ENCODE data around the gene ST8SIA2.
A peak's percentile ranks its signal among the peaks of the same experiment; 100 is the strongest.

Gene ST8SIA2

GRCh38 chr15:92366381-92366780 is 27.3 kb upstream of the ST8SIA2 start:
- no peak overlapping the region for H3K14ac ChIP-seq (ENCODE audit: low read length)
- no peak overlapping the region for H2AFZ ChIP-seq (ENCODE audit: low read length)
- H4K91ac ChIP-seq (ENCODE audit: low read depth, low read length, poor library complexity): no peak overlapping the region
- peaks cover 0 to 7% (median 0%) of the 10 kb centered on the region in 3 experiments for H3K27me3 ChIP-seq (ENCODE audit: control insufficient read depth in 3 of 3, insufficient read depth in 3 of 3, low read depth in 1 of 3, low read length in 3 of 3)
- no peak overlapping the region for H3K9ac ChIP-seq (ENCODE audit: low read depth, low read length, poor library complexity)
- H2BK5ac ChIP-seq (ENCODE audit: low read length): no peak overlapping the region
- no peaks in the 10 kb centered on the region for H3K79me1 ChIP-seq (ENCODE audit: low read depth, low read length)
- no peak for DNase-seq (ENCODE audit: low spot score)
- H3K4me1 ChIP-seq (ENCODE audit: control insufficient read depth in 2 of 2, insufficient read depth in 1 of 2, low read depth in 1 of 2, low read length in 2 of 2): peaks cover 0 to 3% of the 10 kb centered on the region in 2 donors
- H2BK15ac ChIP-seq (ENCODE audit: low read length): no peak overlapping the region
- no peaks in the 10 kb centered on the region for H3K36me3 ChIP-seq (replicated peaks in 1 of 2; ENCODE audit: control insufficient read depth in 2 of 2, insufficient read depth in 2 of 2, low read length in 2 of 2)
- no peak overlapping the region for H3K27ac ChIP-seq (replicated peaks; ENCODE audit: low read length)
- H3K4ac ChIP-seq (ENCODE audit: low read length): no peak overlapping the region
- WGBS, 2 donors (ENCODE audit: extremely low coverage in 2 of 2, insufficient read length in 2 of 2, insufficient replicate concordance in 1 of 2): no CpG with 5 or more reads among the region's 5 CpGs
- peaks cover 0 to 2% of the 10 kb centered on the region in 2 donors for H3K9me3 ChIP-seq (replicated peaks in 1 of 2; ENCODE audit: control insufficient read depth in 2 of 2, insufficient read depth in 1 of 2, low read depth in 1 of 2, low read length in 2 of 2)
- no peak overlapping the region for H3K4me3 ChIP-seq (ENCODE audit: low read length in 2 of 2)
- no peak overlapping the region for H3K18ac ChIP-seq (ENCODE audit: low read length)
- no peak overlapping the region for H2BK12ac ChIP-seq (ENCODE audit: low read length)
- H2AK5ac ChIP-seq (ENCODE audit: low read depth, low read length): no peak overlapping the region
- H4K8ac ChIP-seq (ENCODE audit: low read depth, low read length): no peak overlapping the region
- no peak overlapping the region for H3K4me2 ChIP-seq (ENCODE audit: insufficient read depth, low read length, poor library complexity, severe bottlenecking)
- H3K23ac ChIP-seq (ENCODE audit: low read depth, low read length, poor library complexity): no peak overlapping the region
- no peak overlapping the region for H2BK120ac ChIP-seq (ENCODE audit: low read depth, low read length)

DNA sequence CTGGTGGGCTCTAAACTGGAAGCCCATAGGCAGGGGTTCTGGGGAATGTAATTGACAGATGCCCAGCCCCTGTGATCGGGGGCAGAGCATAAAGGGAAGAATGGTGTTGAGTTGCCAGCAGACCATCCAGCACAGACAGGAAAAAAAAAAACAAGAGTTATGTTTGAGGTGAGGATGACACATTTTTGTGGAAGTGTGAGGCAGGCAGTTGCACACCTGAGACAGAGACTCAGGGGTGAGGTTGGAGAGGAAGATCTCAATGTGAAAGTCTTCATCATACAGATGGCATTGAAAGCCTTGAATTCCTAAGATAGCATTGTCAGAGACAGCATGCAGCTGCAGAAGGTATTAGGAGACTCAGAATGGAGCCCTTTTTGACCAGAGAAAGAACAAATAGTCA is 18.6 kb upstream of the ST8SIA2 start:
- Histone ChIP-seq H2BK120ac (ENCODE audit: low read depth, low read length) (no peak overlapping the region), H4K8ac (ENCODE audit: low read depth, low read length) (no peak overlapping the region), H3K4me2 (ENCODE audit: insufficient read depth, low read length, poor library complexity, severe bottlenecking) (no peak overlapping the region), H3K9ac (ENCODE audit: low read depth, low read length, poor library complexity) (no peak overlapping the region), H3K36me3 (replicated peaks in 1 of 2; ENCODE audit: control insufficient read depth in 2 of 2, insufficient read depth in 2 of 2, low read length in 2 of 2) (no peaks in the 10 kb centered on the region), H2AFZ (ENCODE audit: low read length) (no peak overlapping the region), H3K27me3 (ENCODE audit: control insufficient read depth in 3 of 3, insufficient read depth in 3 of 3, low read depth in 1 of 3, low read length in 3 of 3) (no peaks in the 10 kb centered on the region), H3K9me3 (replicated peaks in 1 of 2; ENCODE audit: control insufficient read depth in 2 of 2, insufficient read depth in 1 of 2, low read depth in 1 of 2, low read length in 2 of 2) (no peaks in the 10 kb centered on the region), H3K79me1 (ENCODE audit: low read depth, low read length) (no peaks in the 10 kb centered on the region), H3K4ac (ENCODE audit: low read length) (no peak overlapping the region), H3K23ac (ENCODE audit: low read depth, low read length, poor library complexity) (no peak overlapping the region), H2AK5ac (ENCODE audit: low read depth, low read length) (no peak overlapping the region), H2BK15ac (ENCODE audit: low read length) (no peak overlapping the region), H3K4me3 (ENCODE audit: low read length in 2 of 2) (no peak overlapping the region), H3K27ac (replicated peaks; ENCODE audit: low read length) (no peak overlapping the region), H4K91ac (ENCODE audit: low read depth, low read length, poor library complexity) (no peak overlapping the region), H3K18ac (ENCODE audit: low read length) (no peak overlapping the region), H3K4me1 (ENCODE audit: control insufficient read depth in 2 of 2, insufficient read depth in 1 of 2, low read depth in 1 of 2, low read length in 2 of 2) (peaks cover 0 to 4% of the 10 kb centered on the region in 2 donors), H2BK5ac (ENCODE audit: low read length) (no peak overlapping the region), H3K14ac (ENCODE audit: low read length) (no peak overlapping the region), H2BK12ac (ENCODE audit: low read length) (no peak overlapping the region)
- no peak for DNase-seq (ENCODE audit: low spot score)
- no CpG with 5 or more reads among the region's 1 CpG for WGBS, 2 donors (ENCODE audit: extremely low coverage in 2 of 2, insufficient read length in 2 of 2, insufficient replicate concordance in 1 of 2)

GRCh38 chr15:92376109-92376508 is 17.6 kb upstream of the ST8SIA2 start:
- H3K23ac ChIP-seq (ENCODE audit: low read depth, low read length, poor library complexity): no peak overlapping the region
- WGBS, 2 donors (ENCODE audit: extremely low coverage in 2 of 2, insufficient read length in 2 of 2, insufficient replicate concordance in 1 of 2): no CpG with 5 or more reads among the region's 3 CpGs
- no peak overlapping the region for H2AFZ ChIP-seq (ENCODE audit: low read length)
- H2AK5ac ChIP-seq (ENCODE audit: low read depth, low read length): no peak overlapping the region
- no peak overlapping the region for H3K9ac ChIP-seq (ENCODE audit: low read depth, low read length, poor library complexity)
- no peak overlapping the region for H3K18ac ChIP-seq (ENCODE audit: low read length)
- H3K79me1 ChIP-seq (ENCODE audit: low read depth, low read length): no peaks in the 10 kb centered on the region
- H3K27me3 ChIP-seq (ENCODE audit: control insufficient read depth in 3 of 3, insufficient read depth in 3 of 3, low read depth in 1 of 3, low read length in 3 of 3): no peaks in the 10 kb centered on the region
- no peak overlapping the region for H3K27ac ChIP-seq (replicated peaks; ENCODE audit: low read length)
- no peak overlapping the region for H3K4ac ChIP-seq (ENCODE audit: low read length)
- H3K4me2 ChIP-seq (ENCODE audit: insufficient read depth, low read length, poor library complexity, severe bottlenecking): no peak overlapping the region
- H2BK12ac ChIP-seq (ENCODE audit: low read length): no peak overlapping the region
- no peak overlapping the region for H4K8ac ChIP-seq (ENCODE audit: low read depth, low read length)
- H2BK5ac ChIP-seq (ENCODE audit: low read length): no peak overlapping the region
- H2BK15ac ChIP-seq (ENCODE audit: low read length): no peak overlapping the region
- no peak overlapping the region for H3K14ac ChIP-seq (ENCODE audit: low read length)
- DNase-seq (ENCODE audit: low spot score): no peak
- no peak overlapping the region for H4K91ac ChIP-seq (ENCODE audit: low read depth, low read length, poor library complexity)
- H3K9me3 ChIP-seq (replicated peaks in 1 of 2; ENCODE audit: control insufficient read depth in 2 of 2, insufficient read depth in 1 of 2, low read depth in 1 of 2, low read length in 2 of 2): no peaks in the 10 kb centered on the region
- no peak overlapping the region for H2BK120ac ChIP-seq (ENCODE audit: low read depth, low read length)
- H3K36me3 ChIP-seq (replicated peaks in 1 of 2; ENCODE audit: control insufficient read depth in 2 of 2, insufficient read depth in 2 of 2, low read length in 2 of 2): no peaks in the 10 kb centered on the region
- no peak overlapping the region for H3K4me3 ChIP-seq (ENCODE audit: low read length in 2 of 2)
- peaks cover 0 to 4% of the 10 kb centered on the region in 2 donors for H3K4me1 ChIP-seq (ENCODE audit: control insufficient read depth in 2 of 2, insufficient read depth in 1 of 2, low read depth in 1 of 2, low read length in 2 of 2)

GRCh38 chr15:92377083-92377789 is 16.4 kb upstream of the ST8SIA2 start:
- H3K23ac ChIP-seq (ENCODE audit: low read depth, low read length, poor library complexity): no peak overlapping the region
- no peaks in the 10 kb centered on the region for H3K9me3 ChIP-seq (replicated peaks in 1 of 2; ENCODE audit: control insufficient read depth in 2 of 2, insufficient read depth in 1 of 2, low read depth in 1 of 2, low read length in 2 of 2)
- no peak overlapping the region for H2AK5ac ChIP-seq (ENCODE audit: low read depth, low read length)
- WGBS, 2 donors (ENCODE audit: extremely low coverage in 2 of 2, insufficient read length in 2 of 2, insufficient replicate concordance in 1 of 2): no CpG with 5 or more reads among the region's 10 CpGs
- no peak overlapping the region for H3K27ac ChIP-seq (replicated peaks; ENCODE audit: low read length)
- H2BK120ac ChIP-seq (ENCODE audit: low read depth, low read length): no peak overlapping the region
- no peak for DNase-seq (ENCODE audit: low spot score)
- no peak overlapping the region for H3K9ac ChIP-seq (ENCODE audit: low read depth, low read length, poor library complexity)
- H3K4ac ChIP-seq (ENCODE audit: low read length): no peak overlapping the region
- no peaks in the 10 kb centered on the region for H3K27me3 ChIP-seq (ENCODE audit: control insufficient read depth in 3 of 3, insufficient read depth in 3 of 3, low read depth in 1 of 3, low read length in 3 of 3)
- no peaks in the 10 kb centered on the region for H3K79me1 ChIP-seq (ENCODE audit: low read depth, low read length)
- no peak overlapping the region for H2BK12ac ChIP-seq (ENCODE audit: low read length)
- H4K91ac ChIP-seq (ENCODE audit: low read depth, low read length, poor library complexity): no peak overlapping the region
- no peak overlapping the region for H3K14ac ChIP-seq (ENCODE audit: low read length)
- H2BK5ac ChIP-seq (ENCODE audit: low read length): no peak overlapping the region
- no peak overlapping the region for H4K8ac ChIP-seq (ENCODE audit: low read depth, low read length)
- H3K18ac ChIP-seq (ENCODE audit: low read length): peak overlapping the region; percentile 24
- no peak overlapping the region for H2BK15ac ChIP-seq (ENCODE audit: low read length)
- peaks cover 0 to 4% of the 10 kb centered on the region in 2 donors for H3K4me1 ChIP-seq (ENCODE audit: control insufficient read depth in 2 of 2, insufficient read depth in 1 of 2, low read depth in 1 of 2, low read length in 2 of 2)
- H3K4me2 ChIP-seq (ENCODE audit: insufficient read depth, low read length, poor library complexity, severe bottlenecking): no peak overlapping the region
- H3K36me3 ChIP-seq (replicated peaks in 1 of 2; ENCODE audit: control insufficient read depth in 2 of 2, insufficient read depth in 2 of 2, low read length in 2 of 2): no peaks in the 10 kb centered on the region
- H3K4me3 ChIP-seq (ENCODE audit: low read length in 2 of 2): no peak overlapping the region
- no peak overlapping the region for H2AFZ ChIP-seq (ENCODE audit: low read length)
